Measurements from ENCODE around the gene DLGAP1. TPM values are rescaled to one million over a fixed set of nuclear protein-coding genes. Genes with fewer than 3 reads are reported as not detected.

The DLGAP1 gene
- total and polyA plus RNA-seq, 2 of the 4 experiments (the other 2 are of a cell fraction): under 0.01 to 0.09 TPM

DNA sequence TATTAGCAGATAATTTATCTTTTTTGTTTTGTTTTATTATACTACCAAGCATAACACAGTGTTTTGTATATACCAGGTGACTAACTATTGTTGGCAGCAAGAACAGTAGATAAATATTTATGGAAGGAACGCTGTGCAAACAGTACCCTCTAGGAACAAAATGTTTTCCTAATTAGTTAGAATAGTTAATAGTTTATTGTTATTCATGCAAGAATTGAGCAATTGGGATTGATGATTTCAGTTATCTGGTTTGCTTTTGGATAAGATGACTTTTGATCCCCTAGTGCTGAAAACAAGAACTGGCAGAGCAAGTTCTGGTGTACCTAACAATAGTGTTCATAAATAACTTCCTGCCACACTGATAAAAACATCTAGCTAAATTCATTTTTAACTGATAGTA is 681.8 kb downstream of the DLGAP1 start:
- H3K18ac ChIP-seq (ENCODE audit: low read depth, low read length): no peak overlapping the region
- no peaks in the 10 kb centered on the region for H4K20me1 ChIP-seq (ENCODE audit: insufficient read depth, low read length)
- peak; percentile 32 for DNase-seq
- no peak overlapping the region for H3K56ac ChIP-seq (ENCODE audit: extremely low read depth, insufficient read depth, low read length)
- peaks cover 5% of the 10 kb centered on the region for H3K4me1 ChIP-seq (ENCODE audit: control insufficient read depth, insufficient read depth, low read length)
- H2BK5ac ChIP-seq (ENCODE audit: low read depth, low read length, poor library complexity, severe bottlenecking): no peak overlapping the region
- H3K27me3 ChIP-seq (ENCODE audit: control insufficient read depth, insufficient read depth, low read length): no peaks in the 10 kb centered on the region
- H4K5ac ChIP-seq (ENCODE audit: low read depth, low read length): no peak overlapping the region
- no TSS peak for BruUV-seq (replicated peaks)
- intact Hi-C loops (cut with micrococcal nuclease): no loop called here
- no peak overlapping the region for H2BK20ac ChIP-seq (ENCODE audit: low read depth, low read length)
- H3K9me3 ChIP-seq (ENCODE audit: control insufficient read depth, insufficient read depth, low read length): no peaks in the 10 kb centered on the region
- CTCF ChIA-PET: interaction anchor here (0.6 to 2.8 kb wide), 5 partner anchors 69 to 991 kb away, joined by 3 to 15 read pairs (median 3); no protein-coding TSS in a partner anchor
- no peak overlapping the region for H4K8ac ChIP-seq (ENCODE audit: low read depth in 2 of 2, low read length in 2 of 2)
- no peak overlapping the region for H2BK120ac ChIP-seq (ENCODE audit: low read depth, low read length)
- H3K4ac ChIP-seq (ENCODE audit: low read depth, low read length): no peak overlapping the region
- no peak overlapping the region for H2AFZ ChIP-seq (replicated peaks; ENCODE audit: low read length, poor library complexity)
- no peaks in the 10 kb centered on the region for H3K9me1 ChIP-seq (ENCODE audit: insufficient read depth, low read length)
- TF ChIP-seq CEBPB (IDR thresholded peaks at IDR 0.05; ENCODE audit: low read depth, low read length) (0 out of 2 replicates have a peak, but pooled peaks have one; percentile 21), FOS (IDR thresholded peaks at IDR 0.05; ENCODE audit: low read depth, low read length) (no peak)
- no peak overlapping the region for H3K23ac ChIP-seq (ENCODE audit: low read depth, low read length)
- ATAC-seq (ENCODE audit: low read depth): no peak
- H3K9ac ChIP-seq (ENCODE audit: low read depth, low read length): no peak overlapping the region
- no CpG with 5 or more reads among the region's 1 CpG for WGBS, 2 experiments (ENCODE audit: extremely low coverage in 2 of 2, insufficient read length in 1 of 2)
- no peak overlapping the region for H3K27ac ChIP-seq (ENCODE audit: insufficient read depth, low read length)
- no peak overlapping the region for H2AK9ac ChIP-seq (replicated peaks; ENCODE audit: low read depth, low read length, poor library complexity)
- no peak overlapping the region for H3K14ac ChIP-seq (replicated peaks; ENCODE audit: low read depth, low read length)
- H3K4me2 ChIP-seq (ENCODE audit: low read depth, low read length): no peak overlapping the region
- no peaks in the 10 kb centered on the region for H3K79me1 ChIP-seq (ENCODE audit: low read depth in 1 of 2, low read length in 2 of 2)
- no peaks in the 10 kb centered on the region for H3K36me3 ChIP-seq (ENCODE audit: control insufficient read depth, insufficient read depth, low read length)
- POLR2A ChIA-PET (ENCODE audit: unreplicated experiment): no interaction called here
- in situ Hi-C loops (cut with MboI; ENCODE audit: low sequenced_read_pairs): no loop called here
- H2AK5ac ChIP-seq (ENCODE audit: low read depth, low read length): no peak overlapping the region
- H3K4me3 ChIP-seq (ENCODE audit: insufficient read depth, low read depth, low read length): no peak overlapping the region
- H2BK15ac ChIP-seq (ENCODE audit: low read depth, low read length): no peak overlapping the region; the same call in 2 of the 3 replicates
- dilution Hi-C loops (cut with HindIII; ENCODE audit: low sequenced_read_pairs, unreplicated experiment): no loop called here
- H4K91ac ChIP-seq (ENCODE audit: insufficient read depth, low read depth, low read length): no peak overlapping the region
